Mammary epithelial cell (primary cell): Measurements from ENCODE around the gene SLFN12L.

Source experiments
- CTCF ChIP-seq, 2 donors: IDR thresholded peaks in 1 of 2; conservative IDR thresholded peaks in 1 of 2; 2 replicates each; pipeline ENCODE4 v1.5.1; 2011 to 2012; ENCODE audit warnings: inconsistent platforms in 2 of 2, low read length in 2 of 2, mild to moderate bottlenecking in 2 of 2, control low read depth in 1 of 2, low read depth in 1 of 2; ENCODE audit not compliant: insufficient read depth in 1 of 2; ENCODE audit errors: extremely low read depth in 1 of 2
- EZH2 ChIP-seq: IDR thresholded peaks from 2 replicates; pipeline ENCODE4 v1.6.1; 2012; ENCODE audit warnings: low read length, inconsistent platforms, borderline replicate concordance

- TF ChIP-seq CTCF (conservative IDR thresholded peaks at IDR 0.05 in 1 of 2, IDR thresholded peaks at IDR 0.05 in 1 of 2; ENCODE audit: extremely low read depth in 1 of 2, insufficient read depth in 1 of 2, low read depth in 1 of 2, low read length in 2 of 2), result no peak
- TF ChIP-seq EZH2, result no peak
Observed at GRCh38 chr17:35584061-35584460, 46.6 kb upstream of the SLFN12L start.
